ENCODE results near the gene TRIO.

The TRIO gene

DNA sequence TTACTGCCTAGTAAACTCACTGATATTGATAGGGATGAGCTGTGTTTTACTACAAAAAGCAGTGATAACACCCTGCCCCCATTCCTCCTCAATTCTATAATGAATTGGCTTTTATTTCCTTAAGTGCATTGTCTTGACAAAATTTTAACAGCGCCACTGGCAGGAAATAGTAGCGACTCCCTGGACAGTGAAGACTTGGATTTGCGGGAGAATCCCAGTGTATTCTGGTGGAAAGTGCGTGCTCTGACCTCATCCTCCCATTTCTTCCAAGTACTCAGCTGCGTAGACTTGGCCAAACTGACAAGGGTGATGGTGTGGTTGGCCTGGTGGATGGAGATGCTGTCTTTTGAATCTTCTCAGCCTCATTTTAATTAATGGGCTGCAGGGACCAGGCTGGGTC lies 5.3 kb downstream of the TRIO start:
- no peak for TF ChIP-seq EZH2 (IDR thresholded peaks at IDR 0.05; ENCODE audit: borderline replicate concordance, low read depth, low read length, severe bottlenecking)
- TF ChIP-seq, protein P1, sequence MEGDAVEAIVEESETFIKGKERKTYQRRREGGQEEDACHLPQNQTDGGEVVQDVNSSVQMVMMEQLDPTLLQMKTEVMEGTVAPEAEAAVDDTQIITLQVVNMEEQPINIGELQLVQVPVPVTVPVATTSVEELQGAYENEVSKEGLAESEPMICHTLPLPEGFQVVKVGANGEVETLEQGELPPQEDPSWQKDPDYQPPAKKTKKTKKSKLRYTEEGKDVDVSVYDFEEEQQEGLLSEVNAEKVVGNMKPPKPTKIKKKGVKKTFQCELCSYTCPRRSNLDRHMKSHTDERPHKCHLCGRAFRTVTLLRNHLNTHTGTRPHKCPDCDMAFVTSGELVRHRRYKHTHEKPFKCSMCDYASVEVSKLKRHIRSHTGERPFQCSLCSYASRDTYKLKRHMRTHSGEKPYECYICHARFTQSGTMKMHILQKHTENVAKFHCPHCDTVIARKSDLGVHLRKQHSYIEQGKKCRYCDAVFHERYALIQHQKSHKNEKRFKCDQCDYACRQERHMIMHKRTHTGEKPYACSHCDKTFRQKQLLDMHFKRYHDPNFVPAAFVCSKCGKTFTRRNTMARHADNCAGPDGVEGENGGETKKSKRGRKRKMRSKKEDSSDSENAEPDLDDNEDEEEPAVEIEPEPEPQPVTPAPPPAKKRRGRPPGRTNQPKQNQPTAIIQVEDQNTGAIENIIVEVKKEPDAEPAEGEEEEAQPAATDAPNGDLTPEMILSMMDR (IDR thresholded peaks at IDR 0.05; ENCODE audit: borderline replicate concordance, extremely low read depth, low read length, poor library complexity, severe bottlenecking), result no peak
- no peak overlapping the region for H3K9ac ChIP-seq (ENCODE audit: low read depth, low read length)
- no peak overlapping the region for H2AFZ ChIP-seq (ENCODE audit: low read depth, low read length)
- DNase-seq (no peak), ATAC-seq (ENCODE audit: insufficient read depth, low read depth) (no peak)
- H3K4me1 ChIP-seq (ENCODE audit: insufficient read depth, low read length), result 0 out of 2 replicates have a peak, but pooled peaks cover 3% of the 10 kb centered on the region
- no peak overlapping the region for H3K4me2 ChIP-seq (ENCODE audit: insufficient read depth, low read length)
- H3K4me3 ChIP-seq (ENCODE audit: low read depth in 1 of 2, low read length in 2 of 2), result no peak overlapping the region
- no peaks in the 10 kb centered on the region for H3K36me3 ChIP-seq (ENCODE audit: insufficient read depth, low read length)
- no peaks in the 10 kb centered on the region for H3K79me2 ChIP-seq (ENCODE audit: insufficient read depth, low read length)
- H3K27ac ChIP-seq (ENCODE audit: low read length), result no peak overlapping the region
- H4K20me1 ChIP-seq (ENCODE audit: insufficient read depth, low read length), result no peaks in the 10 kb centered on the region
- no peaks in the 10 kb centered on the region for H3K9me3 ChIP-seq (ENCODE audit: insufficient read depth, low read length, severe bottlenecking)
- H3K27me3 ChIP-seq (ENCODE audit: insufficient read depth, low read length, poor library complexity), result peaks cover 17% of the 10 kb centered on the region

DNA sequence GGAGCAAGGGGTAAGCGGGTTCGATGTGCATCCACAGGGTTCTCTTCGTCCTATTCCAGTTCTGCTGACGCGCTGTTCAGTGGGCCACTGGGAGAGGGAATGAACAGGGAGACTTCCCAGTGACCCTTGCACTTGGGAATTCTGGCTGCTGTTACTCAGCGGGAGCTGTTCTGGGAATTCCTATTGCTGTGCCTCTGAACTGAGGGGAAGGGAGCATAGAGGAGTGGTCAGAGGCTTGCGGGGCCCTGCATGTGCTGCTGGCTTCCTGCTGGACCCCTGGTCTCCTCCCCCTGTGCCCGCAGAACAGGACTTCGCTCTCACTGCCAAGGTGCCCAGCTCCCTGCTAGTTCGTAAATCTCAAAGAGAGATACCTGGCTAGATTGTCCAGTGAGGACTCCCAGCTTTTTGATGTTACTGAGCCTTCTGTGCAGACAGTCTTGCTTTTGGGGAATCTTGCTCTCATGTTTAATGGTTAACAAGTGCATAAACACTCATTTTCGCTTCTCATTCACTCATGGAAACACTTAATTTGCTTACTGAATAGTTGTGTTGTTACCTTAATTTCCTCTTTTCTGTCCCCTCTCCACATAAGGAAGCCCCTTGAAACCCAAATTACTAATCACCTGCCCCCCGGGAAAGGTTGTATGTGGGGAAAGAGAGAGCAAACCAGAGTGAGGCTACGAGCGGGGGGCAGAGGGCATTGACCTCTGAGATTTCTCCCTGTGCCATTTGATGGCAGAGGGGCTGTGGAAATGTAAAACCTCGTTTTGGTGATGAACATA lies 5.9 kb downstream of the TRIO start:
- H2AFZ ChIP-seq (ENCODE audit: low read depth, low read length), result no peak overlapping the region
- H3K4me2 ChIP-seq (ENCODE audit: insufficient read depth, low read length), result no peak overlapping the region
- H3K79me2 ChIP-seq (ENCODE audit: insufficient read depth, low read length), result no peaks in the 10 kb centered on the region
- no peak for ATAC-seq (ENCODE audit: insufficient read depth, low read depth)
- H3K9me3 ChIP-seq (ENCODE audit: insufficient read depth, low read length, severe bottlenecking), result no peaks in the 10 kb centered on the region
- H3K4me1 ChIP-seq (ENCODE audit: insufficient read depth, low read length), result no peaks in the 10 kb centered on the region
- H3K4me3 ChIP-seq (ENCODE audit: low read depth in 1 of 2, low read length in 2 of 2), result no peak overlapping the region
- no peaks in the 10 kb centered on the region for H3K36me3 ChIP-seq (ENCODE audit: insufficient read depth, low read length)
- H3K27ac ChIP-seq (ENCODE audit: low read length), result no peak overlapping the region
- H3K9ac ChIP-seq (ENCODE audit: low read depth, low read length), result no peak overlapping the region
- peaks cover 14% of the 10 kb centered on the region for H3K27me3 ChIP-seq (ENCODE audit: insufficient read depth, low read length, poor library complexity)
- no peaks in the 10 kb centered on the region for H4K20me1 ChIP-seq (ENCODE audit: insufficient read depth, low read length)
- DNase-seq, result no peak
- TF ChIP-seq EZH2 (IDR thresholded peaks at IDR 0.05; ENCODE audit: borderline replicate concordance, low read depth, low read length, severe bottlenecking), result no peak
- TF ChIP-seq, protein P1 (IDR thresholded peaks at IDR 0.05; ENCODE audit: borderline replicate concordance, extremely low read depth, low read length, poor library complexity, severe bottlenecking), result no peak

DNA sequence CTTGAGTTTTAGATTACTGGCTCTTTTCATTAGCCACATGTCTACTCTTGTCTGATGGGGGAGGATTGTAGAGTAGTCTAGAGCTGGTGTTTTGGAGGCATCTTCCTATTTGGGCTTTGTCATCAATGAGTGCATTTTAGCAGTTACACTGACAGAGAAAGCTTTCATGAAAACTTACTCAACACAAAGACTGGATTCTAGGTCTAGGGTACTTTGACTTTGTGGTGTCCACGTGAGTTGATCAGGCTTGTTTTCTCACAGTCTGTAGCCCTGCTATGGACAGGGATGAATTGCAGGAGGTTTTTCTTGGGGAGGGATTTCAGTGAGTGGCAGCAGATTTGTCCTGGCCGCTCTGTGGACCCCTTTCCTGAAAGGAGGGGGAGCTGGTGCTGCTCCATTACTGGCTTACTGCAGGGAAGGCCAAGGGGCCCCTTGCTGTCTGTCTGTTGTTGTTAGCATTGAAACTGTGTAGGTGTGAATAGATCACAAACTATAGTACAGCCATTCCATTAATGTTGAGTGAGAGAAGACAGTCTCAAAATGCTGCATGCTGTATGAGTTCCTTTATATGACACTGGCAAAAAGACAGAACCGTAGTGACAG lies 6.6 kb downstream of the TRIO start:
- no peak for ATAC-seq (ENCODE audit: insufficient read depth, low read depth)
- TF ChIP-seq, protein P1 (IDR thresholded peaks at IDR 0.05; ENCODE audit: borderline replicate concordance, extremely low read depth, low read length, poor library complexity, severe bottlenecking), result no peak
- TF ChIP-seq EZH2 (IDR thresholded peaks at IDR 0.05; ENCODE audit: borderline replicate concordance, low read depth, low read length, severe bottlenecking), result no peak

More for the DNA sequence above, 6.6 kb downstream of the TRIO start:
- Histone ChIP-seq H3K4me2 (ENCODE audit: insufficient read depth, low read length) (no peak overlapping the region), H3K36me3 (ENCODE audit: insufficient read depth, low read length) (no peaks in the 10 kb centered on the region), H3K27me3 (ENCODE audit: insufficient read depth, low read length, poor library complexity) (peaks cover 9% of the 10 kb centered on the region), H3K79me2 (ENCODE audit: insufficient read depth, low read length) (no peaks in the 10 kb centered on the region), H3K9ac (ENCODE audit: low read depth, low read length) (no peak overlapping the region), H3K27ac (ENCODE audit: low read length) (no peak overlapping the region), H3K4me3 (ENCODE audit: low read depth in 1 of 2, low read length in 2 of 2) (no peak overlapping the region), H3K4me1 (ENCODE audit: insufficient read depth, low read length) (no peaks in the 10 kb centered on the region), H4K20me1 (ENCODE audit: insufficient read depth, low read length) (no peaks in the 10 kb centered on the region), H3K9me3 (ENCODE audit: insufficient read depth, low read length, severe bottlenecking) (no peaks in the 10 kb centered on the region), H2AFZ (ENCODE audit: low read depth, low read length) (no peak overlapping the region)
- DNase-seq, result no peak
